Activated CD4-positive, alpha-beta T cell treated with anti-CD3 and anti-CD28 coated beads for 36 hours (primary cell): ENCODE data around the gene OPRD1. TPM values are rescaled to one million over a fixed set of nuclear protein-coding genes. Genes with fewer than 3 reads are reported as not detected.
"Not testable (repeated sequence)": the region's sequence is repeated elsewhere in the genome, so short reads cannot be mapped to it uniquely, and the experiment has no call there.

Experiments used
- ATAC-seq: fragments of 200-7000 bp; cut with Tn5 transposase; one replicate; pipeline ENCODE4 v1.10.0; 2021; ENCODE audit warnings: mild to moderate bottlenecking, moderate library complexity
- CTCF ChIA-PET: fragments of 350-600 bp; sonication (Branson Sonifier 250); formaldehyde crosslinking; loops from one replicate; lab custom pipeline; 2021; ENCODE audit warnings: antibody characterized with exemption; lab: Charles Lee
- POLR2A ChIA-PET: fragments of 350-600 bp; sonication (Branson Sonifier 250); formaldehyde crosslinking; loops from one replicate; lab custom pipeline; 2021; ENCODE audit warnings: antibody characterized with exemption, inconsistent platforms; lab: Charles Lee
- DNase-seq: peaks from one replicate; pipeline ENCODE4 v3.0.0-alpha.2; 2020
- H3K27ac Mint-ChIP-seq: one replicate; pipeline ENCODE4 v1.8.0; 2021; ENCODE audit warnings: mixed read lengths
- H3K27me3 Mint-ChIP-seq: one replicate; pipeline ENCODE4 v1.8.0; 2021; ENCODE audit warnings: mixed read lengths
- H3K36me3 Mint-ChIP-seq: one replicate; pipeline ENCODE4 v1.8.0; 2021; ENCODE audit warnings: low read depth, mixed read lengths
- H3K4me1 Mint-ChIP-seq: one replicate; pipeline ENCODE4 v1.8.0; 2021; ENCODE audit warnings: mixed read lengths
- H3K4me3 Mint-ChIP-seq: one replicate; pipeline ENCODE4 v1.8.0; 2021; ENCODE audit warnings: mild to moderate bottlenecking, moderate library complexity, mixed read lengths
- H3K9me3 Mint-ChIP-seq: one replicate; pipeline ENCODE4 v1.8.0; 2021; ENCODE audit warnings: low read depth, mixed read lengths
- intact Hi-C, 2 experiments: fragments of 100-400 bp; cut with DNase I in 1 of 2; cut with micrococcal nuclease in 1 of 2; formaldehyde crosslinking; loops; one replicate each; pipeline versions ENCODE4 v1.14.2 to v1.15.1; 2022 to 2024; cut with DNase I, micrococcal nuclease
- total RNA-seq, 2 experiments: library from RNA; stranded (reverse); gene quantifications; one replicate each; pipeline ENCODE4 v1.2.3, GENCODE V29; 2021

The OPRD1 gene
- total RNA-seq: under 1 TPM in 1 of 2 experiments, not detected in 1; 0.02 TPM

DNA sequence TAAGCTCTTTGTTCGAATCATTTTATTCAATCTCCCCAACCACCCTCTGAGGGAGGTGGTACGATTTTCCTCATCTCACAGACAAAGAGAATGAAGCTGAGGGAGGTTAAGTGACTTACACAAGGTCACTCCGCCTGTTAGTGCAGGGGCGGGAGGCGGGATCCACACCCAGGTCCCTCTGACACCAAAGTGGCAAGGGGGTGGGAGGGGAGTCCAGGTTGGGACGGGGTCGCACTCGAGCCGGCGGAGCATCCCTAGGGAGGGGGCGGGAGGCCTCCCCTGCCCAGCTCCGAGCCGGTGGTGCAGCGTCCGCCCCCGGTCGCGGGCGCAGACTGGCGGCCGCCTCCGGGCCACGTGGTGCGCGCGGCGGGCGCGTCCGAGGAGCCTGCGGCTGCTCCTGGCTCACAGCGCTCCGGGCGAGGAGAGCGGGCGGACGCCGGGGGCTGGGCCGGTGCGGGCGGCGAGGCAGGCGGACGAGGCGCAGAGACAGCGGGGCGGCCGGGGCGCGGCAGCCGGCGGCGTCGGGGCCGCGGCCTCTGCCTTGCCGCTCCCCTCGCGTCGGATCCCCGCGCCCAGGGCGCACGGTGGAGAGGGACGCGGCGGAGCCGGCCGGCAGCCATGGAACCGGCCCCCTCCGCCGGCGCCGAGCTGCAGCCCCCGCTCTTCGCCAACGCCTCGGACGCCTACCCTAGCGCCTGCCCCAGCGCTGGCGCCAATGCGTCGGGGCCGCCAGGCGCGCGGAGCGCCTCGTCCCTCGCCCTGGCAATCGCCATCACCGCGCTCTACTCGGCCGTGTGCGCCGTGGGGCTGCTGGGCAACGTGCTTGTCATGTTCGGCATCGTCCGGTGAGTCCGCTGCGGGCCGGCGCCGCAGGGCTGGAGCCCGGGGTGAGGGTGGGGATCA, at the start of gene OPRD1:
TSS of gene OPRD1 (plus strand) at position 405 of the 903 bp plus-strand sequence. CDS start at position 619, 214 bp downstream.
- DNase-seq (peak; percentile 19), ATAC-seq (peak; percentile 16)
- Mint-ChIP-seq H3K36me3 (no peaks in the 10 kb centered on the region), H3K27me3 (peaks cover 48% of the 10 kb centered on the region), H3K9me3 (no peaks in the 10 kb centered on the region), H3K4me3 (no peak within 1 kb of the TSS), H3K27ac (no peak within 1 kb of the TSS), H3K4me1 (peaks cover 3% of the 10 kb centered on the region)
- CTCF ChIA-PET: no interaction called here
- POLR2A ChIA-PET: no interaction called here
- intact Hi-C loops: no loop called here

- CTCF ChIA-PET: interaction anchor here (0.8 kb wide), 1 partner anchor 12 kb away, joined by 3 read pairs; no protein-coding TSS in a partner anchor
- intact Hi-C loops: no loop called here
- Mint-ChIP-seq H3K4me3 (no peak overlapping the region), H3K27me3 (no peaks in the 10 kb centered on the region), H3K9me3 (no peaks in the 10 kb centered on the region), H3K27ac (no peak overlapping the region), H3K36me3 (peaks cover 28% of the 10 kb centered on the region), H3K4me1 (peaks cover 5% of the 10 kb centered on the region)
- ATAC-seq: no peak
- DNase-seq: no peak
- POLR2A ChIA-PET: no interaction called here
Observed at GRCh38 chr1:28766532-28767183, 45.3 kb upstream of the OPRD1 start.

DNA sequence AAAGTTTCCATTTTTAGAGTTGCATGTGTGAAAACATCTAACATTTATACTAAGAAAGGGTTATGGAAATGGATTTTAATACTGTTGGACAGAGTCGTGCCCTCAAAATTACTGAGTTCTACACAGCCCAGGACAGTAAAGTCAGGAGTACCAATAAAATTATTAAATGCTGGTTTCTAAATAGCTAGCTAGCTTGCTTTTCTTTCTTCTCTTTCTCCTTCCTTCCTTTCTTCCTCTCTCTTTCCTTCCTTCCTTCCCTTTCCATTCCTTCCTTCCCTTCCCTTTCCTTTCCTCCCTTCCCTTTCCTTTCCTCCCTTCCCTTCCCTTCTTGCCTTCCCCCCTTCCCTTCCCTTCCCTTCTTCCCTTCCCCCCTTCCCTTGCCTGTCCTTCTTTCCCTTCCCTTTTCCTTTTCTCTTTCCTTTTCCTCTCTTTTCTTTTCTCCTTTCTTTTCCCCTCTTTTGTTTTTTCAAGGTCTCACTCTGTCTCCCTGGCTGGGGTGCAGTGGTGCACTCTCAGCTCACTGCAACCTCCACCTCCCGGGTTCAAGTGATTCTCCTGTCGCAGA, 41.3 kb upstream of the OPRD1 start:
- ChIA-PET POLR2A (interaction anchor here (0.7 kb wide), 1 partner anchor 69 kb away, joined by 4 read pairs; no protein-coding TSS in a partner anchor), CTCF (interaction anchor here (0.9 to 1.4 kb wide), 2 partner anchors 18 to 111 kb away, joined by 3 read pairs; no protein-coding TSS in a partner anchor)
- H3K4me1 Mint-ChIP-seq: peaks cover 10% of the 10 kb centered on the region
- H3K36me3 Mint-ChIP-seq: peaks cover 21% of the 10 kb centered on the region
- no peak overlapping the region for H3K4me3 Mint-ChIP-seq
- ATAC-seq (no peak), DNase-seq (no peak)
- H3K27me3 Mint-ChIP-seq: no peaks in the 10 kb centered on the region
- no peak overlapping the region for H3K27ac Mint-ChIP-seq
- intact Hi-C loops: no loop called here
- no peaks in the 10 kb centered on the region for H3K9me3 Mint-ChIP-seq

DNA sequence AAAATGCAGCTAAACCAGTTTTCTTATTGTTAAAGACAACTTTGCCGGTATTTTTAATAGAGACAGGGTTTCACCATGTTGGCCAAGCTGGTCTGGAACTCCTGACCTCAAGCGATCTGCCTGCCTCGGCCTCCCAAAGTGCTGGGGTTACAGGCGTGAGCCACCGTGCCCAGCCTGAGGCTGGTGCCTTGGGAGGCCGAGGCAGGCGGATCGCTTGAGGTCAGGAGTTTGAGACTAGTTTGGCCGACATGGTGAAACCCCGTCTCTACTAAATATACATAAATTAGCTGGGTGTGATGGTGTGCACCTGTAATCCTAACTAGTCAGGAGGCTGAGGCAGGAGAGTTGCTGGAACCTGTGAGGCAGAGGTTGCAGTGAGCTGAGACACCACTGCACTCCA, 40.0 kb upstream of the OPRD1 start:
- peaks cover 16% of the 10 kb centered on the region for H3K36me3 Mint-ChIP-seq
- ATAC-seq, H3K27ac Mint-ChIP-seq, H3K27me3 Mint-ChIP-seq, DNase-seq, H3K9me3 Mint-ChIP-seq, intact Hi-C loops, H3K4me1 Mint-ChIP-seq, H3K4me3 Mint-ChIP-seq: not testable (repeated sequence)
- CTCF ChIA-PET: interaction anchor here (0.7 to 1.2 kb wide), 2 partner anchors 16 to 21 kb away, joined by 3 read pairs; no protein-coding TSS in a partner anchor
- POLR2A ChIA-PET: interaction anchor here (0.6 kb wide), 1 partner anchor 237 kb away, joined by 4 read pairs; no protein-coding TSS in a partner anchor

DNA sequence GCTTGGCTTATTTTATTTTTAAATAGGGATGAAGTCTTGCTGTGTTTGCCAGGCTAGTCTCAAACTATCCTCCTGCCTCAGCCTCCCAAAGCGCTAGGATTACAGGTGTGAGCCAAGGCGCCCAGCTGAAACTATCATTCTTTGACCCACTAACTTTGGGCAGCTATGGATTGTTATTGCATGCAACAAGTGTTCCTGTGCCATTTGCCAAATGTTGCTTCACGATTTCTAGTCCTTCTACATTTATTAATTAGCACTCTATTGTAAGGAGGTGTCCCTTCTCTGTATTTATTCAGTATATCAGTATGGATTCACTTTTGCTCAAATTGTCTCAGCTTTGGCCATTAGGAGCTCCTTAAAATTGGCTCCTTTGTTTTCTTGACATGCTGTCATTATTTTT, 38.9 kb upstream of the OPRD1 start:
- H3K27me3 Mint-ChIP-seq: no peaks in the 10 kb centered on the region
- no peak for DNase-seq
- intact Hi-C loops: no loop called here
- no peak overlapping the region for H3K27ac Mint-ChIP-seq
- H3K4me3 Mint-ChIP-seq: no peak overlapping the region
- H3K9me3 Mint-ChIP-seq: no peaks in the 10 kb centered on the region
- ChIA-PET CTCF (interaction anchor here (0.6 to 1.2 kb wide), 4 partner anchors 104 to 311 kb away, joined by 3 to 4 read pairs (median 4); partner anchors contain the start of gene GMEB1), POLR2A (interaction anchor here (0.6 to 1.9 kb wide), 2 partner anchors 125 to 338 kb away, joined by 3 to 9 read pairs; partner anchors contain the start of gene RNU11)
- peaks cover 16% of the 10 kb centered on the region for H3K36me3 Mint-ChIP-seq
- H3K4me1 Mint-ChIP-seq: peaks cover 8% of the 10 kb centered on the region
- no peak for ATAC-seq

DNA sequence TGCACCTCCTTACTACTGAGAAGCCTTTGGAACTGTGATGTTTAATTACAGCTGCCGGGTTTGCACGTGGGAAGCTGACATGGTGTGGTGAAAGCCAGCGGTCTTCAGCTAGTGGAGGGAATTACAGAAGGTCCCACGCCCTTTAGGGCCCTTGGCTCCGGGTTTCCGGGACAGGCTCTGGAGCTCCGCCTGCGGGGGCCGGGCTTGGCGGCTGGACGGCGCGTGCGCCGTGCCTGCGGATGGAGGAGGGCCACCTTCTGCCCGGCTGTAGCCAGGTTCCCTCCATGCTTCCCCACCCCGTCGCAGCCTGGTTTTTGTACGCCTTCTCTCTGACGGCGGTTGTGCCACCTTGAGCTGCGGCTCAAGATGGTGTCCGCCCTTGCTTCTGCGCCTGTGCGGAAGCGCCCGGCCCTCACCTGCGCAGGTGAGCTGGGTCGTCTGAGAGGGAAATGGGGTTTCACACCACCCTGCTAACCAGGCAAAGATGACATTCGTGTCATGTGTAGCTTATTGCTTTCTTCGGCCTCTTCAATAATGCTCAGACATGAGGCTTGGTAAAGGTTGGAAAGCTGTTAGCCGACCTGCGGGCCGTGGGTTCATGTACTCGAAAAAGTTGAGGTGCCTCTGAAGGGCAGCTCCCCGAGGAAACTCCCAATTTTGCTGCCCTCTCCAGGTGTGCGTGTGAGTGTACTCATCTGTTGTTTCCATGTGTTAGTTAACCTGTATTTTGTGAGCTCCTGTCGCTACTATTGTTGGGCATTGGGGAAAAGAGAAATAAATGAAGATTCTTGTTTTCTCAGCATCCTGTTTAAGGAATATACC, 36.6 kb upstream of the OPRD1 start:
- Mint-ChIP-seq H3K9me3 (no peaks in the 10 kb centered on the region), H3K4me3 (peak overlapping the region; percentile 44), H3K4me1 (peaks cover 8% of the 10 kb centered on the region), H3K27me3 (no peaks in the 10 kb centered on the region), H3K36me3 (no peaks in the 10 kb centered on the region), H3K27ac (peak overlapping the region; percentile 6)
- ChIA-PET CTCF (interaction anchor here (0.5 to 3.4 kb wide), 16 partner anchors 8 to 1106 kb away, joined by 3 to 30 read pairs (median 3); partner anchors contain the start of gene TAF12), POLR2A (interaction anchor here (0.6 to 2.0 kb wide), 8 partner anchors 10 to 427 kb away, joined by 3 to 8 read pairs (median 4); partner anchors contain the start of gene TAF12)
- ATAC-seq (peak; percentile 89), DNase-seq (peak; percentile 76)
- intact Hi-C loops: no loop called here

GRCh38 chr1:28776341-28776740, 35.6 kb upstream of the OPRD1 start:
- H3K4me1 Mint-ChIP-seq: peaks cover 8% of the 10 kb centered on the region
- H3K9me3 Mint-ChIP-seq: no peaks in the 10 kb centered on the region
- ATAC-seq: no peak
- ChIA-PET CTCF (interaction anchor here (2.6 to 3.4 kb wide), 2 partner anchors 9 to 101 kb away, joined by 21 to 30 read pairs; no protein-coding TSS in a partner anchor), POLR2A (interaction anchor here (1.2 to 2.0 kb wide), 2 partner anchors 9 to 108 kb away, joined by 3 to 8 read pairs; no protein-coding TSS in a partner anchor)
- H3K36me3 Mint-ChIP-seq: no peaks in the 10 kb centered on the region
- no peak overlapping the region for H3K27ac Mint-ChIP-seq
- H3K27me3 Mint-ChIP-seq: no peaks in the 10 kb centered on the region
- intact Hi-C loops: no loop called here
- H3K4me3 Mint-ChIP-seq: no peak overlapping the region
- no peak for DNase-seq

DNA sequence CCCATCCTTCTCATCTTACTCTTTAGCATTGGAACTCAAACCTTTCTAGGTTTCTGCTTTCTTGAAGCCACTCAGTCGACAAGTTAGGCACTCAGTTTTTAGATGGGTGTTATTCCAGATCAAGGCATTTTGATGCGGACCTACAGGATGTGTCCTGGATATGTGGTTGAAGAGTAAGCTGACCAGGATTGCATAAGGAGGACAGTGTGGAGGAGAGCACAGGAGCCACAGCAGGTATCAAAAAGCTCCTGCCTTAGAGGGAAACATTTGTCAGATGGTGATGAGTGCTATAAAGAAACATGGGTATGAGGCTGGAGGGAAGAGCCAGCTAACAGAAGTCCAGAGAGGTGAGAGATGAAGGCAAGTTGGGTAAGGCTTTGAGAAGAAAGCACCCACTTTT, 33.9 kb upstream of the OPRD1 start:
- ATAC-seq (no peak), DNase-seq (no peak)
- H3K36me3 Mint-ChIP-seq: no peaks in the 10 kb centered on the region
- no peak overlapping the region for H3K4me3 Mint-ChIP-seq
- H3K27me3 Mint-ChIP-seq: no peaks in the 10 kb centered on the region
- ChIA-PET CTCF (interaction anchor here (0.6 to 0.8 kb wide), 3 partner anchors 12 to 1154 kb away, joined by 3 read pairs; no protein-coding TSS in a partner anchor), POLR2A (no interaction called here)
- H3K27ac Mint-ChIP-seq: no peak overlapping the region
- intact Hi-C loops: no loop called here
- H3K4me1 Mint-ChIP-seq: peaks cover 8% of the 10 kb centered on the region
- H3K9me3 Mint-ChIP-seq: no peaks in the 10 kb centered on the region

DNA sequence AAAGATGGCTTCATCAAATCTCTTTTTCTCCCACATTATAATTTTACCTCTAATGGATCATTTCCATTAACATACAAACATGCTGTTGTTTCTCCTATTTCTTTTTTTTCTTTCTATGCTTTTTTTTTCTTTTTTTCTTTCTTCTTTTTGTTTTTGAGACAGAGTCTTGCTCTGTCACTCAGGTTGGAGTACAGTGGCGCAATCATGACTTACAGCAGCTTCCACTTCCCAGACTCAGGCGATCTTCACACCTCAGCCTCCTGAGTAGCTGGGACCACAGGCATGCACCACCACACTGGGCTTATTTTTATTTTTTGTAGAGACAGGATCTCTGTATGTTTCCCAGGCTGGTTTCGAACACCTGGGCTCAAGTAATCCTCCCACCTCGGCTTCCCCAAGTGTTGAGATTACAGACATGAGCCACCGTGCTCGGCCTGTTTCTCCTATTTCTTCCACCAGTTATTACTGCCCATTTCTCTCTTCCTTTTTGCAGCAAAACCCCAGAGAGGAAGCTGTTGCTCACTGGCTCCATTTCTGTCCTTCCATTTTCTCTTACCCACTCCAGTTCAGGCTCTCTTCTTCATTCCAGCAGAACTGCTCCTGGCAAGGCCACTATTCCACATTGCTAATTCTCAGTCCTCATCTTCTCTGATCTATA, 32.1 kb upstream of the OPRD1 start:
- Mint-ChIP-seq H3K9me3 (no peaks in the 10 kb centered on the region), H3K27ac (no peak overlapping the region), H3K27me3 (no peaks in the 10 kb centered on the region), H3K4me1 (peaks cover 4% of the 10 kb centered on the region), H3K4me3 (no peak overlapping the region), H3K36me3 (no peaks in the 10 kb centered on the region)
- POLR2A ChIA-PET: no interaction called here
- CTCF ChIA-PET: interaction anchor here (1.0 kb wide), 1 partner anchor 20 kb away, joined by 3 read pairs; no protein-coding TSS in a partner anchor
- ATAC-seq: no peak
- intact Hi-C loops: loop anchor here in 1 of 2 experiments (5.0 kb wide), 1 partner anchor 252 kb away; no protein-coding TSS in a partner anchor
- DNase-seq: no peak

GRCh38 chr1:28781305-28781704, 30.7 kb upstream of the OPRD1 start:
- intact Hi-C loops: loop anchor here in 1 of 2 experiments (5.0 kb wide), 1 partner anchor 251 kb away; no protein-coding TSS in a partner anchor
- Mint-ChIP-seq H3K27ac (no peak overlapping the region), H3K4me1 (peaks cover 6% of the 10 kb centered on the region), H3K27me3 (peaks cover 3% of the 10 kb centered on the region), H3K9me3 (no peaks in the 10 kb centered on the region), H3K36me3 (no peaks in the 10 kb centered on the region), H3K4me3 (no peak overlapping the region)
- ChIA-PET POLR2A (no interaction called here), CTCF (interaction anchor here (1.3 kb wide), 1 partner anchor 96 kb away, joined by 10 read pairs; no protein-coding TSS in a partner anchor)
- ATAC-seq (no peak), DNase-seq (no peak)
